ENCODE measurements around the gene PSMC3. TPM values are rescaled to one million over a fixed set of nuclear protein-coding genes. Genes with fewer than 3 reads are reported as not detected.

PSMC3 gene
- total and polyA plus RNA-seq, 4 donors: 79.2 to 157 (median 135) TPM

DNA sequence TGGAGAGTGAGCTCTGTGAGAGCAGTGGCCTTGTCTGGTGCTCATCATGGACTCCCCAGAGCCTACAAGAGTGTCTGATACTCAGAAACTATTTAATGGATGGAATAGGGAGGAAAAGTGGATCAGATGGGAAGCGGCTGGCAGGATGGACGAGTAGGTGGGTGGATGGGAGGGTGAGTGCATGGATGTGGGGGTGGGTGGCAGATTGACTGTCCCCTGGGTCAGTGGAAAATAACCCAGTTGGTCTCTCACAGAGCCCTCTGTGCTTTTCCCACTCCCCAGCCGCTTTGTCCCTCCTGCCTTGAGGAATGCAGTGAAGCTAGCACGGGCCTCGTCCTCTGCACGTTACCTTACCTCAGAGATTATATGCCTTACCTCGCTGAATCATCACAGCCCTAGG is 53.8 kb downstream of the PSMC3 start:
- Histone ChIP-seq H3K36me3 (ENCODE audit: control insufficient read depth, insufficient read depth, low read length) (no peaks in the 10 kb centered on the region), H3K9me3 (ENCODE audit: control insufficient read depth, insufficient read depth, low read length) (no peaks in the 10 kb centered on the region), H3K27me3 (ENCODE audit: control insufficient read depth, insufficient read depth, low read length) (no peaks in the 10 kb centered on the region), H3K27ac (ENCODE audit: low read depth, low read length) (no peak overlapping the region), H3K4me1 (ENCODE audit: control insufficient read depth, insufficient read depth, low read length) (peaks cover 9% of the 10 kb centered on the region), H3K4me3 (ENCODE audit: low read depth, low read length) (no peak overlapping the region)
- no peak for DNase-seq (ENCODE audit: low read depth in 4 of 6, low spot score in 6 of 6)
- no CpG with 5 or more reads among the region's 7 CpGs for WGBS (ENCODE audit: insufficient coverage)

GRCh38 chr11:47369676-47370075 is 56.6 kb downstream of the PSMC3 start:
- Histone ChIP-seq H3K4me3 (ENCODE audit: low read depth, low read length) (no peak overlapping the region), H3K36me3 (ENCODE audit: control insufficient read depth, insufficient read depth, low read length) (no peaks in the 10 kb centered on the region), H3K9me3 (ENCODE audit: control insufficient read depth, insufficient read depth, low read length) (no peaks in the 10 kb centered on the region), H3K4me1 (ENCODE audit: control insufficient read depth, insufficient read depth, low read length) (peaks cover 9% of the 10 kb centered on the region), H3K27ac (ENCODE audit: low read depth, low read length) (no peak overlapping the region), H3K27me3 (ENCODE audit: control insufficient read depth, insufficient read depth, low read length) (no peaks in the 10 kb centered on the region)
- WGBS (ENCODE audit: insufficient coverage): 54% methylated on average over 2 of the region's 3 CpGs
- no peak for DNase-seq (ENCODE audit: low read depth in 4 of 6, low spot score in 6 of 6)

Small RNAs within 50 kb of the gene (small RNA-seq; reads per million reads assigned to genes)
- gene MIR4487 (ENCODE audit: low replicate concordance): not detected

Other genes starting within 250 kb of the PSMC3 start
- 10 to 100 TPM; 87.6 to 96.1 TPM for gene ARFGAP2, start 249.6 kb downstream of the PSMC3 start, total RNA-seq
- 10 to 100 TPM; 82.7 to 96.5 TPM for gene ARFGAP2, start 249.6 kb downstream of the PSMC3 start, polyA plus RNA-seq (ENCODE audit: insufficient read length in 2 of 2)
- gene PACSIN3, start 240.0 kb downstream of the PSMC3 start, total RNA-seq: 10 to 100 TPM in 1 of 2 donors, 1 to 10 TPM in 1; 7.9 to 25.3 TPM
- gene PACSIN3, start 240.0 kb downstream of the PSMC3 start, polyA plus RNA-seq (ENCODE audit: insufficient read length in 2 of 2): 10 to 100 TPM; 18.7 to 25.5 TPM
- gene DDB2, start 211.5 kb downstream of the PSMC3 start, total RNA-seq: 10 to 100 TPM in 1 of 2 donors, 1 to 10 TPM in 1; 5.4 to 11.4 TPM
- 10 to 100 TPM; 17.6 to 21.3 TPM for gene DDB2, start 211.5 kb downstream of the PSMC3 start, polyA plus RNA-seq (ENCODE audit: insufficient read length in 2 of 2)
- gene ACP2, start 177.6 kb downstream of the PSMC3 start, total RNA-seq: 10 to 100 TPM; 38.2 to 38.8 TPM
- 10 to 100 TPM; 58.8 to 65.5 TPM for gene ACP2, start 177.6 kb downstream of the PSMC3 start, polyA plus RNA-seq (ENCODE audit: insufficient read length in 2 of 2)
- 10 to 100 TPM; 14.5 to 33.5 TPM for gene NR1H3, start 168.4 kb downstream of the PSMC3 start, total RNA-seq
- gene NR1H3, start 168.4 kb downstream of the PSMC3 start, polyA plus RNA-seq (ENCODE audit: insufficient read length in 2 of 2): 10 to 100 TPM; 17.5 to 24.8 TPM
- gene MADD, start 156.3 kb downstream of the PSMC3 start, total RNA-seq: 10 to 100 TPM; 46.4 to 72.6 TPM
- 100 to 1,000 TPM; 109 to 130 TPM for gene MADD, start 156.3 kb downstream of the PSMC3 start, polyA plus RNA-seq (ENCODE audit: insufficient read length in 2 of 2)
- under 1 TPM in 1 of 2 donors, not detected in 1; 0.06 TPM for gene MYBPC3, start 73.7 kb downstream of the PSMC3 start, total RNA-seq
- under 1 TPM; 0.15 to 0.16 TPM for gene MYBPC3, start 73.7 kb downstream of the PSMC3 start, polyA plus RNA-seq (ENCODE audit: insufficient read length in 2 of 2)
- gene SPI1, start 47.9 kb downstream of the PSMC3 start, total RNA-seq: 1 to 10 TPM; 7.9 to 8.6 TPM
- gene SPI1, start 47.9 kb downstream of the PSMC3 start, polyA plus RNA-seq (ENCODE audit: insufficient read length in 2 of 2): 10 to 100 TPM; 10.8 to 12.9 TPM
- gene SLC39A13, start 17.8 kb downstream of the PSMC3 start, total RNA-seq: 10 to 100 TPM; 18.7 to 44.8 TPM
- 10 to 100 TPM; 39.2 to 51.4 TPM for gene SLC39A13, start 17.8 kb downstream of the PSMC3 start, polyA plus RNA-seq (ENCODE audit: insufficient read length in 2 of 2)
- under 1 TPM in 1 of 2 donors, not detected in 1; 0.11 TPM for gene RAPSN, start 22.7 kb upstream of the PSMC3 start, total RNA-seq
- gene RAPSN, start 22.7 kb upstream of the PSMC3 start, polyA plus RNA-seq (ENCODE audit: insufficient read length in 2 of 2): under 1 TPM in 1 of 2 donors, not detected in 1; 0.18 TPM
- gene CELF1, start 126.7 kb upstream of the PSMC3 start, total RNA-seq: 100 to 1,000 TPM in 1 of 2 donors, 10 to 100 TPM in 1; 83.0 to 125 TPM
- gene CELF1, start 126.7 kb upstream of the PSMC3 start, polyA plus RNA-seq (ENCODE audit: insufficient read length in 2 of 2): 100 to 1,000 TPM; 118 to 168 TPM
- gene PTPMT1, start 139.2 kb upstream of the PSMC3 start, total RNA-seq: 10 to 100 TPM; 41.8 to 78.8 TPM
- 10 to 100 TPM; 77.8 to 83.7 TPM for gene PTPMT1, start 139.2 kb upstream of the PSMC3 start, polyA plus RNA-seq (ENCODE audit: insufficient read length in 2 of 2)
- gene KBTBD4, start 152.5 kb upstream of the PSMC3 start, total RNA-seq: 10 to 100 TPM; 22.3 to 31.5 TPM
- 10 to 100 TPM; 25.0 to 28.3 TPM for gene KBTBD4, start 152.5 kb upstream of the PSMC3 start, polyA plus RNA-seq (ENCODE audit: insufficient read length in 2 of 2)
- 100 to 1,000 TPM in 1 of 2 donors, 10 to 100 TPM in 1; 65.0 to 130 TPM for gene NDUFS3, start 152.6 kb upstream of the PSMC3 start, total RNA-seq
- gene NDUFS3, start 152.6 kb upstream of the PSMC3 start, polyA plus RNA-seq (ENCODE audit: insufficient read length in 2 of 2): 100 to 1,000 TPM; 167 to 172 TPM
- gene FAM180B, start 160.2 kb upstream of the PSMC3 start, total RNA-seq: 1 to 10 TPM; 1.8 to 2.9 TPM
- 1 to 10 TPM; 1.5 to 1.7 TPM for gene FAM180B, start 160.2 kb upstream of the PSMC3 start, polyA plus RNA-seq (ENCODE audit: insufficient read length in 2 of 2)
- gene C1QTNF4, start 168.0 kb upstream of the PSMC3 start, total RNA-seq: 10 to 100 TPM; 15.8 to 24.9 TPM
- 100 to 1,000 TPM; 102 to 113 TPM for gene C1QTNF4, start 168.0 kb upstream of the PSMC3 start, polyA plus RNA-seq (ENCODE audit: insufficient read length in 2 of 2)
- gene MTCH2, start 216.1 kb upstream of the PSMC3 start, total RNA-seq: 10 to 100 TPM; 73.0 to 77.9 TPM
- gene MTCH2, start 216.1 kb upstream of the PSMC3 start, polyA plus RNA-seq (ENCODE audit: insufficient read length in 2 of 2): 100 to 1,000 TPM; 103 to 106 TPM